Stimulated activated CD8-positive, alpha-beta memory T cell treated with anti-CD3 and anti-CD28 coated beads, Interleukin-7, amount 100 ng/mL, for 4 hours (primary cell): ENCODE results near the gene CCR9.

Experiments used
- DNase-seq, 2 donors: peaks; one replicate each; pipeline ENCODE4 v3.0.0-alpha.2; 2020; ENCODE audit warnings: low read depth in 2 of 2

The CCR9 gene

DNA sequence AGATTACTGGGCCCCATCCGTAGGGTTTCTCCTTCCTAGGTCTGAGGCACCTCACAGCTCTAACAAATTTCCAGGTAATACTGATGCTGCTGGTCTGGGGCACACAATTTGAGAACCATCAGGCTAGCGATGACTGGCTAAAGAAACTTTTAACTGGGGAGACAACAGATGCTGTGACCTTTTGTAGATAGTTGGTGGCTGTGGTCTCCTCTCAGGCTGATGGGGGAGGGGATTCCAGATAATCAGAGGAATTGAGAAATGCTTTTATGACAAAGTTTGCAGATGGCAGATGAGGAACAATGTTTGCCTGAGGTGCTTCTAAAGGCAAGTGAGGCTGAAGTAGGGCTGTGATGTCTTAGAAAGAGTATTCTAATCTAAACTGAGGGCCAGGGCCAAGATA lies 13.8 kb upstream of the CCR9 start:
- no peak for DNase-seq

- no peak for DNase-seq
These were observed 13.3 kb upstream of the CCR9 start for GRCh38 chr3:45873036-45873435.

DNA sequence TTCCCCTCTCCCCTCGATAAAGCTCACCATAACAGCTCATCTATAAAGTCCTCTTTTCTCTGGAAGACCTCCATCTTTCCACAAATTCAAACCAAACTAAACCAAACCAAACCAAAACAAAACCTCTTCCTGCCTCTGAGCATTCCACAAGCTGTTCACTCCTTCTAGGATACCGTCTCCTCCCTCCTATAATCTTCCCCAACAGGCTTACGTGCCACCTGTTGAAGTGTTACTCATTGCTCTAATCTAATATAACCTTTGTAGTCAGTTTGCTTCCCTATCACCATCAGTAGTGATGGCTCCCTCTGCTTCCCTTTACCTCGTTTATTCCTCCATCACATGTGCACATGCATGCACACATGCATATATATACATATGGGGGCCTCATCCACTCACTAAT lies 12.7 kb upstream of the CCR9 start:
- no peak for DNase-seq

GRCh38 chr3:45874677-45875346 lies 11.5 kb upstream of the CCR9 start:
- no peak for DNase-seq

DNA sequence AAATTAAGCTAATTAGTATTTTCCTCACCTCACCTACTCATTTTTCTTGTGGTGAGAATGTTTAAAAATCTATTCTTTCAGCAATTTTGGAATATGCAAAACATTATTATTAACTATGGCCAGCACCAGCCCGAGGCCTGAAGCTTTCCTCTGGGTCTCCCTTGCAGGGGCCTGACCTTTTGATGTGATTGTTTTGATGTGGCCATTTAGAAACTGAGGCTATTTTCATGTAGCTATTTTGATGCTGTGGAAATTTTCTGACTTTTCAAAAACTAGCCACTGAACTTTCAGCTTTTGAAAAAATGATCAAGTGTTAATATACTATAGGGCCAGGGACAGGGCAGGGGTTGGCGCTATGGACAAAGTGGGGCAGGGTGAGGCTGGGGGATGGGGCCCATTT lies 8.2 kb upstream of the CCR9 start:
- no peak for DNase-seq

GRCh38 chr3:45880725-45881077 lies 5.6 kb upstream of the CCR9 start:
- DNase-seq: no peak

DNA sequence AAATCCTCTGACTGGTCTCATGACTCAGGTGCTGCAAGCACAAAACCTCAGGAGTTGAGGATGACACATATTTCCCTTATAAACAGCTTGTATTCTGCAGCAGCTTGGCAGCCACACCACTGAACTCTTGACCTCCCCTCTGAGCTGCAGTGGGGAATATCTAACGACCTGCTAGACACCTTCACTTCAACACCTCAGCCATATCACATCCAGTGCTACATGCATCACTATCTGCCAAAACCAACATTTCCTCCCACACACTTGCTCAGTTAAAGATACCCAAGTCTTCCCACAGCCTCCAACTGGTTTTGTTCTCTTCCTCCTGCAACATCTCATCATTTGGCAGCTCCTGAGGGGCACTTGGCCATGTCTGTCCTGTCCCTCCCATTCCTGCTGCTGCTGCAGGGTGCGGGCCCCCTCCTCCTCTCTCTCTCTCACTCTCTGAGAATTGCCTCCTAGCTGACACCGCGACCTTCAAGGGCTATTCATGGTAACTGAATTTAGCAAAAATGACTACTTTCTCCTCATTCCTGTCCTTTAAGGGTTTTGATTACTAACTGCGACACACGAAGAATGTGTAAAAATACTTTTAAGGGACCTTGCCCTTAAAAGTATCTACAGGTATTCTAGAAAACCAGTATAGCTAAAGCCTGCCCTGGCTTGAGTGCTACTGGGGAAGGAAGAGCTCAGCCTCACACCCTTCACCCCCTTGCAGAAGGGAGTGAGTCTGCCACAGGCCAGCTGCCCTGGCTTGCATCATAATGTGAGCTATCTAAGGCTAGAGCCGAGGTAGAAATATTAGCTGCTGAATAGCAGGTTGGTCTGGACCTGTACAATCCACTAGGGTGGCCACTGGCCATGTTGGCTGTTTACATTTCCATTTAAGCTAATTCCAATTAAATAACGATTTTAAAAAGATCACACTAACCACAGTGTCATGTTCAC lies 5.0 kb upstream of the CCR9 start:
- DNase-seq: peak; percentile 45 to 49

DNA sequence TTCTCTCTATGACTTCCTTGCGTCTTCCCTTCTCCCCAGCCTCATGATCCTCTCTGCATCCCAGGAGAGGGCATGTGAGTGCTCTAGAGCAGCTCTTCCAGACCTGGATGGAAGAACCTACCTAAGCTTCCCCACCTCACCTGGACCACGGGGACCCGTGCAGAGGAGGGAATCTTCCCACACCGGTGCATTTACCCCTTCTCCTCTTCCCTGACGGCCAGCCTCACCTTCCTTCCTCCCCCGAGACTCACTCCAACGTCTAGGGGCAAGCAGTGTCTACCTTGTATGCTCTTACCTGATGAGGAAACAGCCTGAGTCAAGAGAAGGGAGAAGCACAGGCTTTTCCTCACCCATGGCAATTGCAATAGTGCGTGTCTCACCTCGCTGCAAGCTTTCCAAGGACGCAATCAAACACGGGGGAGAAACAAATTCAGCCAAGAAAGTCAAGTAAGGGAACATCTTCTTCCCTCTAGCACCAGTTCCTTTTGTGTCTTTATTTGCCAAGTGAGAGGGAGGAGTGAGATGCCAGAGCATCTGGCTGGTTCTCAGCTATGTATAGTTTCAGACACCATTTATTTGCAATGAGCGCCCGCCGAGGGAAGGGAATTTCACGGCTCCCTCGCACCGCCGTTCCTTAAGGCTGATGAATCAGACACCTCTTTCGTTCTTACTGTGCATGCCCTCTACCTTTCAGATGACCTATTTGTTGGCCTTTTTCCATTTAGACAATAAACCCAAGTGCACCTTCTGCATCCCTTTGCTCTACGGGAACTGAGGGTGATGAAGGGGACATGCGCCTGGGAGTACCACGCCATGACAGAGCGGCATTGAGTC lies 1.8 kb upstream of the CCR9 start:
- DNase-seq: no peak

GRCh38 chr3:45887285-45887684 lies 942 bp downstream of the CCR9 start:
- no peak for DNase-seq

DNA sequence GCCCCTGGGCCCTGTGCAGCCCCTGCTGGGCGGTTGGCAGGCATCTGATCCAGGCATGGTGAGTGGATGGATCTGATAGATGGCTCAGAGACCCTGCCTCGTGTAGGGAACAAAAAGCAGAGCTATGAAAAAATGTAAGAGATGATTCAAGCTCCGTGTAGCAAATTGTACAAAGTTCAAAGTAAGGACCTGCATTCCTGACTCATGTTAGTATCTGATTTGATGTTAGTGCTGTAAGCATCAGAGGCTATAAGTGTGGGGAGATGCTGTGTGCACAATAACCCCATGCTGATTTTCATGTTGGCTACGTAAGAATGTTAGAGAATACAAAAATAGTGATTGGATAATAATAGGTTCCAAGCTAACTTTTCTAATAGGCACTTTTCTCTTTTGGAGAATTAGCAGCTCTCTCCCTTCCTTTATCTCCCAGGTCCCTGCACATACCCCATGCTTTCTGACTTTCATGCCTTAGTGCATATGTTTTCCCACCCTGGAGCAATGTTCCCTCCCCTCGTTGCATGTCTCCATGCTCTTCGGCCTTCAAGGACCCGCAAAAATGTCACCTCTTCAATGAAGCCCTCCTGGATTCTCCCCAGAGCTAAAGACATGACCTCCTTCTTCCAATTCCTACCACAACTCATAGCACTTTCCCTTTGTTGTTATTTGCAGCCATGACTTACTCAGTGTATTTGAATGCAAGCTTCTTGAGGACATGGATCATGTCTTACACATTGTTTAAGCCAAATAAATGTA lies 1.6 kb downstream of the CCR9 start:
- no peak for DNase-seq

- DNase-seq: no peak
These were observed 3.0 kb downstream of the CCR9 start for GRCh38 chr3:45889337-45889736.

DNA sequence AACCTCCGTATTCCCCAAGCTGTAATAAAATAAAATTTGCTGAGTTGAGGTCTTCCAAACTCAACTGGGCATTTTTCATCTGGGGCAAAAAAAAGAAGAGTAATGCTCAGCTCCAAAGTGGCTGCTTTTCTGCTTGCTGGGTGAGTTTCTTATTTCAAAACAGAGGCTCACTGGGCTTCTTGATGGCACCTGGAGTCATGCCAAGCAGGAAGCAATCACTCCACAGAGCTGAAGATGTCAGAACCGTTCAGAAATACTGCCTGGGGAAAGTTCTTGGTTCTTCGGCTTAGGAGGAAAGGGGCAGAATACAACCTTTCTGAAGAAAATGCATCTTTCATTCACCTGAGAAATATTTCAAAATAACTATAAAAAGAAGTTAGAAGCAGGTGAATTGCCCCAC lies 4.1 kb downstream of the CCR9 start:
- DNase-seq: no peak

DNA sequence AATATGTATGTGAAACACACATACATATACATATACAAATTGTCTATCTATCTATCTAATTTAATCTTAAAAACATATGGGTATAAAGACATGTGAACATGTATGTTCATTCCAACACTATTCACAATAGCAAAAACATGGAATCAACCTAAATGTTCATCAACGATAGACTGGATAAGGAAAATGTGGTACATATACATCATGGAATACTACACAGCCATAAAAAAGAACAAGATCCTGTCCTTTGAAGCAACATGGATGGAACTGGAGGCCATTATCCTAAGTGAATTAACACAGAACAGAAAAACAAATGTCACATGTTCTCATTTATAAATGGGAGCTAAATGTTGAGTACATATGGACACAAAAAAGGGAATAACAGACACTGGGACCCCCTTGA lies 5.8 kb downstream of the CCR9 start:
- no peak for DNase-seq

DNA sequence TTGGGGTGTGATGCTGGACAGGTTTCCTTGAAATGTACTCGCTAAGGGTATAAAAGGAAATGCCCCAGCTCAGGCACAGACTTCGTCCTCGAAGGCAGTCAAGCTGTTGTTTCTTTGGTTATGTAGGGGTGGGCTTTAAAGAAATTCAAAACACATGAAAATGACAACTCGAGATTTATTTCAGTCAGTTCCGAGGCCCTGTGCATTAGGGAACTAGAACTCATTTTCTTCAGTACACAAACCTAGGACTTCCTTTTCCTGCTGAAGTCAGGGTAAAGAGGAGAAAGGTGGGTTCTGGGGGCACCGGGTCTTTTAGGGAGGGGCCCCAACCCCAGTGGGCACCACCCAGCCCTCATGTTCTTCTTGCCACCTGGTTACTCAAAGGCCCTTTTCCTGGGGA lies 7.7 kb downstream of the CCR9 start:
- DNase-seq: no peak

DNA sequence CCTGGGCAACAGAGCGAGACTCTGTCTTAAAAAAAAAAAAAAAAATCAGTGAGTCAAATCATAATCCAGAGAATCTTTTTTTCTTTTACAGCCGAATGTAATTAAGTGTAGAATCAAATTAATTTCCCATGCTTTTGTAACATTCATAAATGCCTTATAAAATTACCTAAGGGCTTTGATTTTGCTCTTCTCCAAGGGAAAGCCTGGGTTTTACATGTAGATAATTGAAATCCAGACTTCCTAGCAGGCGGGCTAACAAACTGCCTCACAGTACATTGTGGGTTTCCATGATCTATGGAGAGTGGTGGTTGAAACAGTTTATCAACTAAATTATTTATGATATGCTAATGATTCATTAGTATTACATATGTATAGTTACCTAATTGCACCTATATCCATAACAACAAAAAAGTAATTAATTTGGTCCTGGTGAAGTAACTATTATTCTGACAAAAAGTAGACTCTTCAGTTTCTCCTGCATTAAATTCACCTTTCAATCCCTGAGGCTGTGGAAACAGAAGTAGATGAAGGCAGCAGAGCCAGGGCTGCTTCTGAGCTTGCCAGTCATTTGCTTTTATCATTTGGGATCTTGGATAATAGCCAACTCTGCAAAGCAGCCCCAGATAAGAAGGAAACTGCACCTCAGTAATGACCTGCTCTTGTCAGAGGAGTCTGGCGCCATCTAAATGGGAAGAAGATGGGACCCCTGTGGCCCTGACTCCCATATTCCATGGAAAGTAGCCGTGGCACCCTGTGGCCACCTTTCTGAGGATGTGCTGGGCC lies 9.5 kb downstream of the CCR9 start:
- no peak for DNase-seq

DNA sequence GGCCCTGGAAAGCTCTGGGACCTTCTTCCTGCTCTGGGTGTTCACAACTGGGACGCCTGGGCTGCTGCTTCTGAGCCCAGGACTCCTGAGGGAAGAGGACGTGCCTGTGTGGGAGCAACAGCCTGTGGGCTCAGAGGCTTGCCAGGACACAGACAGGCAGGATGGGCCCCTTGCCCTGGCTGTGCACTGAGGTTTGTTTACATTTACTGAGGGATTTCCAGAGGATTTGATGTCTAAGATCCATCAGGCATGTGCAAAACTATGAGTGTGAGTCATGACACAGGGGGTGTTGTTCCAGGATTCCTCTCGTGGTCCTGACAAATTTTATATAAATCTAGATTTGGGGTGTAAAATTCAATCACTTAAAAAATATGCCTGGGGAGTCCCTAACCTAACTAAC lies 10.6 kb downstream of the CCR9 start:
- no peak for DNase-seq

- no peak for DNase-seq
These were observed 18.6 kb downstream of the CCR9 start for GRCh38 chr3:45904931-45905330.

GRCh38 chr3:45905755-45906154 lies 19.4 kb downstream of the CCR9 start:
- DNase-seq: no peak

DNA sequence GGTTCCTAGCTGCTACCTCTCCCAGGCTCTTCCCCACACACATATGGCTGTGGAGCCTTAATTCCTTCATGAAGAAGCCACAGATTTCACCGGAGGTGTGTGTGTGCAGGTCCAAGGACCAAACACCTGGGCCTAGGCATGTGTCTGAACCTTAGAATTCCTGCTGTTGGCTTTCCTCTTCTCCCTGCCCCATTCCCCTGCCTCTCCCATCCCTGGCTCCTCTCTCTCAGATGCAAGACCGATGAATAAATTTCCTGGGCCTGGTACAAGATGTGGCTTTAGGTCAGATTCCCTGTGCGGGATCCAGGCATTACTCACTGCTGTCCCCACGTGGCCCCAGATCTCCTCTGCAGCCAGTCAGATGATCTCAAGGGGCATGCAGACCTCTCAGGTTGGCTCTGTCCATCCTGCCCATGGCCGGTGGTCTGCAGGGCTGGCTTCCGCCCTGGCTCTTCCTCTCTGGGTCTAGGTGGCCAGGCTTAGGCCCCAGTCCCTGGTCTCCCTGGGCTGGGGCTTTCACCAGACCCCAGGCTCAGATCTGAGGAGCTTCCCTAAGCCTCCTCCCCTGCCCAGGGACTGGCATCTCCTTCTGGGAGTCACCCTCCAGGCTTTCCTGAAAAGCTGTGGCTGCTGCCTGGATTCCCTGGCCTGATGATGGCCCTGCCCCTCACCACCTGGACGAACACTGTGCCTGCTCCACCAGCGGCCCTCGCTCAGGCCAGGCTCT lies 20.5 kb downstream of the CCR9 start:
- no peak for DNase-seq
